GM23338 (cell line): ENCODE data around the gene PSMC3. TPM values are rescaled to one million over a fixed set of nuclear protein-coding genes. Genes with fewer than 3 reads are reported as not detected.

ENCODE experiments used
- ATAC-seq: fragments of 200-7000 bp; cut with Tn5 transposase; 3 replicates; pipeline ENCODE4 v1.9.1; 2020
- DNase-seq: peaks from one replicate; pipeline ENCODE4 v3.0.0-alpha.2; 2015; ENCODE audit warnings: low spot score
- H2AFZ ChIP-seq: fragments of 200-600 bp; sonication (generic); 2 replicates; pipeline ENCODE4 v1.8.0; 2016; ENCODE audit warnings: antibody characterized with exemption, mild to moderate bottlenecking, moderate library complexity
- H3F3A ChIP-seq: fragments of 200-600 bp; sonication (generic); replicated peaks from 2 replicates; pipeline ENCODE4 v1.8.0; 2017; ENCODE audit warnings: antibody characterized with exemption, mixed run types, low read depth
- H3K27ac ChIP-seq: fragments of 200-600 bp; sonication (generic); 2 replicates; pipeline ENCODE4 v1.6.1; 2016; ENCODE audit warnings: low read depth
- H3K27me3 ChIP-seq: fragments of 200-600 bp; sonication (generic); 2 replicates; pipeline ENCODE4 v1.8.0; 2016; ENCODE audit warnings: mild to moderate bottlenecking, mixed run types, moderate library complexity; ENCODE audit not compliant: insufficient read depth
- H3K36me3 ChIP-seq: fragments of 200-600 bp; sonication (generic); 2 replicates; pipeline ENCODE4 v1.8.0; 2016; ENCODE audit warnings: mild to moderate bottlenecking; ENCODE audit not compliant: insufficient read depth
- H3K4me1 ChIP-seq: fragments of 200-600 bp; sonication (generic); 2 replicates; pipeline ENCODE4 v1.8.0; 2016; ENCODE audit warnings: mild to moderate bottlenecking, moderate library complexity; ENCODE audit not compliant: insufficient read depth
- H3K4me2 ChIP-seq: fragments of 200-600 bp; sonication (generic); 2 replicates; pipeline ENCODE4 v1.7.1; 2017; ENCODE audit warnings: mixed run types
- H3K4me3 ChIP-seq: fragments of 200-600 bp; sonication (generic); 2 replicates; pipeline ENCODE4 v1.6.1; 2016; ENCODE audit warnings: mixed run types
- H3K79me2 ChIP-seq: fragments of 200-600 bp; sonication (generic); replicated peaks from 2 replicates; pipeline ENCODE4 v1.8.0; 2017; ENCODE audit warnings: mild to moderate bottlenecking; ENCODE audit not compliant: insufficient read depth
- H3K9me2 ChIP-seq: fragments of 200-600 bp; sonication (generic); 2 replicates; pipeline ENCODE4 v1.8.0; 2017; ENCODE audit not compliant: insufficient read depth
- H4K20me1 ChIP-seq: fragments of 200-600 bp; sonication (generic); replicated peaks from 2 replicates; pipeline ENCODE4 v1.8.0; 2017; ENCODE audit warnings: mild to moderate bottlenecking; ENCODE audit not compliant: insufficient read depth
- H3K27ac Mint-ChIP-seq: 2 replicates; pipeline ENCODE4 v1.8.0; 2020; ENCODE audit warnings: inconsistent platforms, mild to moderate bottlenecking, moderate library complexity, mixed read lengths
- H3K27me3 Mint-ChIP-seq: 3 replicates; pipeline ENCODE4 v1.8.0; 2022; ENCODE audit warnings: low read depth, mild to moderate bottlenecking, moderate library complexity, mixed read lengths, inconsistent platforms; ENCODE audit not compliant: insufficient read depth, poor library complexity
- H3K36me3 Mint-ChIP-seq: 3 replicates; pipeline ENCODE4 v1.8.0; 2021; ENCODE audit warnings: low read depth, mild to moderate bottlenecking, inconsistent platforms, moderate library complexity, mixed read lengths
- H3K4me1 Mint-ChIP-seq: 3 replicates; pipeline ENCODE4 v1.8.0; 2020; ENCODE audit warnings: mild to moderate bottlenecking, inconsistent platforms, mixed read lengths
- H3K4me3 Mint-ChIP-seq: 3 replicates; pipeline ENCODE4 v1.8.0; 2021; ENCODE audit warnings: moderate library complexity, mild to moderate bottlenecking, inconsistent platforms, mixed read lengths
- H3K9me3 Mint-ChIP-seq: 3 replicates; pipeline ENCODE4 v1.8.0; 2020; ENCODE audit warnings: moderate library complexity, mild to moderate bottlenecking, inconsistent platforms, mixed read lengths
- CREB1 ChIP-seq: fragments of 250-450 bp; sonication (Bioruptor Pico); IDR thresholded peaks from 2 replicates; pipeline ENCODE4 v1.5.0; 2020; ENCODE audit warnings: low read depth, mild to moderate bottlenecking, moderate library complexity
- CTCF ChIP-seq, 2 experiments: fragments of 200-600 bp in 1 of 2; sonication (generic) in 1 of 2; conservative IDR thresholded peaks; 2 replicates each; pipeline versions ENCODE4 v1.5.1 to v1.6.1; 2016 to 2017; ENCODE audit warnings: antibody characterized with exemption in 2 of 2, low read depth in 2 of 2, mild to moderate bottlenecking in 2 of 2, moderate library complexity in 1 of 2
- EZH2 ChIP-seq: fragments of 200-600 bp; sonication (generic); IDR thresholded peaks from one replicate; pipeline ENCODE4 v1.8.0; 2017; ENCODE audit warnings: antibody characterized with exemption, mild to moderate bottlenecking, low read depth; ENCODE audit not compliant: unreplicated experiment
- EZH2phosphoT487 ChIP-seq: fragments of 200-600 bp; sonication (generic); IDR thresholded peaks from one replicate; pipeline ENCODE4 v1.8.1; 2018; ENCODE audit warnings: antibody characterized with exemption; ENCODE audit not compliant: unreplicated experiment
- JUNB ChIP-seq: IDR thresholded peaks from one replicate; pipeline ENCODE4 v1.6.1; 2016; ENCODE audit warnings: antibody characterized with exemption; ENCODE audit not compliant: unreplicated experiment
- NANOG ChIP-seq: IDR thresholded peaks from 2 replicates; pipeline ENCODE4 v1.6.1; 2016; ENCODE audit warnings: antibody characterized with exemption, borderline replicate concordance
- POLR2AphosphoS5 ChIP-seq: IDR thresholded peaks from 2 replicates; pipeline ENCODE4 v1.6.1; 2016; ENCODE audit warnings: antibody characterized with exemption, low read depth
- STAT1 ChIP-seq: IDR thresholded peaks from one replicate; pipeline ENCODE4 v1.6.1; 2016; ENCODE audit warnings: antibody characterized with exemption; ENCODE audit not compliant: unreplicated experiment
- ZNF114 ChIP-seq: fragments of 250-450 bp; sonication (Bioruptor Pico); IDR thresholded peaks from 2 replicates; pipeline ENCODE4 v1.5.0; 2020; ENCODE audit warnings: mild to moderate bottlenecking, moderate library complexity
- ZNF331 ChIP-seq: fragments of 250-450 bp; sonication (Bioruptor Pico); IDR thresholded peaks from 2 replicates; pipeline ENCODE4 v1.5.0; 2020; ENCODE audit warnings: low read depth, mild to moderate bottlenecking, moderate library complexity
- ZNF462 ChIP-seq: fragments of 250-450 bp; sonication (Bioruptor Pico); IDR thresholded peaks from 2 replicates; pipeline ENCODE4 v1.5.0; 2020; ENCODE audit warnings: mild to moderate bottlenecking, moderate library complexity
- polyA plus RNA-seq: library from polyadenylated mRNA; unstranded; fragments of >200 nt; fragmentation: Nextera tagmentation; extraction: Ambion mirVana; gene quantifications from 2 replicates; pipeline ENCODE4 v1.2.1, GENCODE V29; 2016
- total RNA-seq: library from RNA; depleted of rRNA; stranded (reverse); fragments of >200 nt; shearing (Covaris generic); gene quantifications from 2 replicates; pipeline ENCODE4 v1.2.3, GENCODE V29; 2014
- TF ChIP-seq, protein P1 (sequence below): IDR thresholded peaks from 2 replicates; pipeline ENCODE4 v1.6.1; 2016; ENCODE audit warnings: antibody characterized with exemption

PSMC3 gene
- total and polyA plus RNA-seq, 2 experiments from 2014 or later: 147 to 190 TPM

DNA sequence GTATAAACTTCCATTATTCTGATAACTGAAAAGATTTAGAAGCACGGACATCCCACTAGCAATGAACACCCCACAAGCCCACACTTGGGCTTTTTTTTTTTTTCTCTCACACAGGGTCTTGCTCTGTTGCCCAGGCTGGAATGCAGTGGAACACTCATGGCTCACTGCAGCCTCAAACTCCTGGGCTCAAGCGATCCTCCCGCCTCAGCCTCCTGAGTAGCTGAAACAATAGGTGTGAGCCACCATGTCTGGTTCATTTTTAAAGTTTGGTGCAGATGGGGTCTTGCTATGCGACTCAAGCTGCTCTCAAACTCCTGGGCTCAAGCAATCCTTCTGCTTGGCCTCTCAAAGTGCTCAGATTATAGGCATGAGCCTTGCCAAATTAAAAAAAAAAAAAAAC, 19.6 kb upstream of the PSMC3 start (continued):
- TF ChIP-seq, protein P1, sequence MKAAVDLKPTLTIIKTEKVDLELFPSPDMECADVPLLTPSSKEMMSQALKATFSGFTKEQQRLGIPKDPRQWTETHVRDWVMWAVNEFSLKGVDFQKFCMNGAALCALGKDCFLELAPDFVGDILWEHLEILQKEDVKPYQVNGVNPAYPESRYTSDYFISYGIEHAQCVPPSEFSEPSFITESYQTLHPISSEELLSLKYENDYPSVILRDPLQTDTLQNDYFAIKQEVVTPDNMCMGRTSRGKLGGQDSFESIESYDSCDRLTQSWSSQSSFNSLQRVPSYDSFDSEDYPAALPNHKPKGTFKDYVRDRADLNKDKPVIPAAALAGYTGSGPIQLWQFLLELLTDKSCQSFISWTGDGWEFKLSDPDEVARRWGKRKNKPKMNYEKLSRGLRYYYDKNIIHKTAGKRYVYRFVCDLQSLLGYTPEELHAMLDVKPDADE: no peak
- TF ChIP-seq CREB1 (CRISPR knock-in tag) (no peak), ZNF114 (CRISPR knock-in tag) (no peak), JUNB (no peak), POLR2AphosphoS5 (no peak), NANOG (no peak), CTCF (conservative IDR thresholded peaks at IDR 0.05; ENCODE audit: low read depth in 2 of 2) (no peak)

DNA sequence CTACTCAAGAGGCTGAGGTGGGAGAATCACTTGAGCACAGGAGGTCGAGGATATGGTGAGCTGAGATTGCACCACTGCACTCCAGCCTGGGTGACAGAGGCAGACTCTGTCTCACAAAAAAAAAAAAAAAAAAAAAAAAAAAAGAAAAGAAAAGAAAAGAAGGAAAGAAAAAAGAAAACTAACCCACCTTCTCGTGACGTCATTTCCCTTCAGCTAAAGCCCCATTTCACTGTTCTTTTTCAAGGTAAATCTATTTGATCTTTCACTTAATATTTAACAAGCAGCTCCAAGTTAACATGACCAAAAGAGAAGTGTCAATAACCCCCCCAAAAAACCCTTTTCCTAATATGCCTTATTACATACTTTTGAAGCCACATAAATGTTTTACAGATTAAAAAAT, 17.6 kb upstream of the PSMC3 start:
- Mint-ChIP-seq H3K9me3 (no peaks in the 10 kb centered on the region), H3K4me1 (no peaks in the 10 kb centered on the region), H3K27ac (no peak overlapping the region), H3K4me3 (no peak overlapping the region), H3K27me3 (no peaks in the 10 kb centered on the region), H3K36me3 (no peaks in the 10 kb centered on the region)
- 0 out of 2 replicates have a peak overlapping the region, but pooled peaks have one; percentile 26 for H3K27ac ChIP-seq
- H4K20me1 ChIP-seq: no peaks in the 10 kb centered on the region
- H3K4me1 ChIP-seq: no peaks in the 10 kb centered on the region
- no peaks in the 10 kb centered on the region for H3F3A ChIP-seq
- no peaks in the 10 kb centered on the region for H3K27me3 ChIP-seq
- H3K4me3 ChIP-seq: no peak overlapping the region
- ATAC-seq (no peak), DNase-seq (no peak)
- H3K9me2 ChIP-seq: no peaks in the 10 kb centered on the region
- TF ChIP-seq POLR2AphosphoS5: no peak
- TF ChIP-seq EZH2phosphoT487: no peak
- TF ChIP-seq STAT1: no peak
- no peak for TF ChIP-seq CTCF (conservative IDR thresholded peaks at IDR 0.05; ENCODE audit: low read depth in 2 of 2)
- TF ChIP-seq ZNF331 (CRISPR knock-in tag): no peak
- no peak for TF ChIP-seq ZNF462 (CRISPR knock-in tag)
- TF ChIP-seq CREB1 (CRISPR knock-in tag): no peak
- TF ChIP-seq EZH2: no peak
- no peak for TF ChIP-seq NANOG
- H2AFZ ChIP-seq: no peak overlapping the region
- no peaks in the 10 kb centered on the region for H3K36me3 ChIP-seq
- H3K4me2 ChIP-seq: no peak overlapping the region
- no peaks in the 10 kb centered on the region for H3K79me2 ChIP-seq
